Uterus (tissue), 2 donors: Measurements from ENCODE around the gene KISS1.

Experiments
- CTCF ChIP-seq, 4 experiments: fragments of 200-600 bp in 2 of 4; fragments of 450-650 bp in 2 of 4; sonication (generic) in 2 of 4; IDR thresholded peaks; one replicate each; pipeline ENCODE4 v1.5.1; 2016 to 2019; ENCODE audit warnings: antibody characterized with exemption in 4 of 4, mild to moderate bottlenecking in 2 of 4, moderate library complexity in 1 of 4
- POLR2A ChIP-seq, 2 donors: fragments of 450-650 bp; IDR thresholded peaks; one replicate each; pipeline ENCODE4 v1.6.1; 2016; ENCODE audit warnings: antibody characterized with exemption in 2 of 2, mild to moderate bottlenecking in 1 of 2, moderate library complexity in 1 of 2

GRCh38 chr1:204188959-204189639 lies 7.2 kb downstream of the KISS1 start:
- no peak for TF ChIP-seq CTCF (IDR thresholded peaks at IDR 0.05)
- no peak for TF ChIP-seq POLR2A (IDR thresholded peaks at IDR 0.05)
